AG20443 (cell line): ENCODE results near the gene MKKS.

Experiments used
- DNase-seq: peaks from one replicate; pipeline ENCODE4 v3.0.0; 2012; ENCODE audit warnings: low spot score, mixed read lengths

Gene MKKS

GRCh38 chr20:10368702-10369041 is 65.3 kb downstream of the MKKS start:
- no peak for DNase-seq

GRCh38 chr20:10367943-10368701 is 65.9 kb downstream of the MKKS start:
- no peak for DNase-seq

DNA sequence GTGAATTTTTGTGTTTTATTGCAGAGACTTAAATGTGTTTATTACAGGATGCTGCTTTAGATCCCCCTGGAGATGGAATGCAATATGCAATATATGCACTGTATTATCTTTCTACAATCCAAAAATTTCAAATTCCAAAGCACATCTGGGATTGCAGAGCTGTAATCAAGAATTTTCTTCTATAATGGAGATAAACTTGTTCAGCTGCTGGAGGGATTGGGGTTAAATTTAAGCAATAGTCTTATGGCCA is 66.4 kb downstream of the MKKS start:
- DNase-seq = no peak

GRCh38 chr20:10366898-10367692 is 66.9 kb downstream of the MKKS start:
- no peak for DNase-seq

- no peak for DNase-seq
Measured at GRCh38 chr20:10362674-10363073, 71.3 kb downstream of the MKKS start.

GRCh38 chr20:10360878-10361277 is 73.1 kb downstream of the MKKS start:
- no peak for DNase-seq

GRCh38 chr20:10359621-10360040 is 74.4 kb downstream of the MKKS start:
- DNase-seq = no peak

DNA sequence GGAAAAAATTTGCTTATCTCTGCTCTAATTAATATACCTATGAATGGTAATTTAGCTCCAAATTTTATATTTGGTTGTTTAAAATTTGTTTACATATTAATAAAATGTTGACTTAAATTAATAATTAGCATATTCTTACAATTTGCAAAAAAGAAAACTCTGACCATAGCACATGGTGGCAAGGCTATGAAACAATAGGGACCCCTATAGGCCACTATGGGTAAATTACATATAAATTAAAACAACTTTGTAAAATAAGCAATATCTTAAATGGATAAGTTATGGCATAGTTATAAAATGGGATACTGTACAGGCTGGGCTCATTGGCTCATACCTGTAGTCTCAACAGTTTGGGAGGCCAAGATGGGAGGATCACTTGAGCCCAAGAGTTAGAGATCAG is 76.0 kb downstream of the MKKS start:
- DNase-seq = no peak

GRCh38 chr20:10357061-10357708 is 76.8 kb downstream of the MKKS start:
- no peak for DNase-seq

- no peak for DNase-seq
Measured at GRCh38 chr20:10356628-10357027, 77.4 kb downstream of the MKKS start.

- no peak for DNase-seq
Measured at GRCh38 chr20:10352934-10353824, 80.8 kb downstream of the MKKS start.
